ENCODE data around the gene MSGN1. TPM values are rescaled to one million over a fixed set of nuclear protein-coding genes. Genes with fewer than 3 reads are reported as not detected.

Gene MSGN1
- total and polyA plus RNA-seq, 2 of the 4 experiments (the other 2 are of a cell fraction), result not detected

DNA sequence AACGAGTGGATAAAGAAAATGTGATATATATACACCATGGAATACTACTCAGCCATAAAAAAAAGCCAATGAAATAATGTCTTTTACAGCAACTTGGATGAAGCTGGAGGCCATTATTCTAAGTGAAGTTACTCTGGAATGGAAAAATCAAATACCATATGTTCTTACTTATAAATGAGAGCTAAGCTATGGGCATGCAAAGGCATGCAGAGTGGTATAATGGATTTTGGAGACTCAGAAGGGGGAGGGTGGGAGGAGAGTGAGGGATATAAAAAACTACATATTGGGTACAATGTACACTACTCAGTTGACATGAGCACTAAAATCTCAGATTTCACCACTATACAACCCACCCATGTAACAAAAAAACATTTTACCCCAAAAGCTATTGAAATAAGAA is 1.7 kb upstream of the MSGN1 start:
- Histone ChIP-seq H2AK5ac (ENCODE audit: low read depth, low read length) (no peak overlapping the region), H3K9ac (ENCODE audit: low read depth, low read length) (no peak overlapping the region), H3K4me3 (ENCODE audit: insufficient read depth, low read depth, low read length) (no peak overlapping the region), H4K5ac (ENCODE audit: low read depth, low read length) (no peak overlapping the region), H2BK20ac (ENCODE audit: low read depth, low read length) (no peak overlapping the region), H2BK120ac (ENCODE audit: low read depth, low read length) (no peak overlapping the region), H3K9me1 (ENCODE audit: insufficient read depth, low read length) (no peaks in the 10 kb centered on the region), H3K56ac (ENCODE audit: extremely low read depth, insufficient read depth, low read length) (no peak overlapping the region), H3K4me1 (ENCODE audit: control insufficient read depth, insufficient read depth, low read length) (no peaks in the 10 kb centered on the region), H3K18ac (ENCODE audit: low read depth, low read length) (no peak overlapping the region), H3K4me2 (ENCODE audit: low read depth, low read length) (no peak overlapping the region), H3K14ac (replicated peaks; ENCODE audit: low read depth, low read length) (no peak overlapping the region), H2BK5ac (ENCODE audit: low read depth, low read length, poor library complexity, severe bottlenecking) (no peak overlapping the region), H2AK9ac (replicated peaks; ENCODE audit: low read depth, low read length, poor library complexity) (no peak overlapping the region), H2AFZ (replicated peaks; ENCODE audit: low read length, poor library complexity) (no peak overlapping the region), H3K27ac (ENCODE audit: insufficient read depth, low read length) (no peak overlapping the region), H3K23ac (ENCODE audit: low read depth, low read length) (no peak overlapping the region), H4K8ac (ENCODE audit: low read depth in 2 of 2, low read length in 2 of 2) (no peak overlapping the region), H3K9me3 (ENCODE audit: control insufficient read depth, insufficient read depth, low read length) (no peaks in the 10 kb centered on the region), H3K79me1 (ENCODE audit: low read depth in 1 of 2, low read length in 2 of 2) (no peaks in the 10 kb centered on the region), H3K27me3 (ENCODE audit: control insufficient read depth, insufficient read depth, low read length) (peaks cover 5% of the 10 kb centered on the region), H4K91ac (ENCODE audit: insufficient read depth, low read depth, low read length) (no peak overlapping the region), H3K4ac (ENCODE audit: low read depth, low read length) (no peak overlapping the region), H3K36me3 (ENCODE audit: control insufficient read depth, insufficient read depth, low read length) (no peaks in the 10 kb centered on the region), H2BK15ac (ENCODE audit: low read depth, low read length) (no peak overlapping the region), H4K20me1 (ENCODE audit: insufficient read depth, low read length) (no peaks in the 10 kb centered on the region)
- in situ Hi-C loops (cut with MboI; ENCODE audit: low sequenced_read_pairs) (no loop called here), intact Hi-C loops (cut with micrococcal nuclease) (no loop called here), dilution Hi-C loops (cut with HindIII; ENCODE audit: low sequenced_read_pairs, unreplicated experiment) (no loop called here)
- TF ChIP-seq NFE2L2 (IDR thresholded peaks at IDR 0.05; ENCODE audit: low read depth, low read length) (no peak), CEBPB (IDR thresholded peaks at IDR 0.05; ENCODE audit: low read depth, low read length) (no peak), RCOR1 (IDR thresholded peaks at IDR 0.05; ENCODE audit: insufficient replicate concordance, low read length) (no peak), POLR2A (IDR thresholded peaks at IDR 0.05; ENCODE audit: low read depth, low read length) (no peak), RFX5 (IDR thresholded peaks at IDR 0.05; ENCODE audit: low read depth, low read length) (no peak), RAD21 (IDR thresholded peaks at IDR 0.05; ENCODE audit: low read length) (no peak), MXI1 (IDR thresholded peaks at IDR 0.05; ENCODE audit: borderline replicate concordance, low read depth, low read length) (no peak), FOS (IDR thresholded peaks at IDR 0.05; ENCODE audit: low read depth, low read length) (no peak), SMC3 (IDR thresholded peaks at IDR 0.05; ENCODE audit: low read depth, low read length) (no peak), MAFK (IDR thresholded peaks at IDR 0.05; ENCODE audit: low read depth, low read length) (no peak), BHLHE40 (IDR thresholded peaks at IDR 0.05; ENCODE audit: low read depth, low read length) (no peak), CHD1 (IDR thresholded peaks at IDR 0.05; ENCODE audit: low read depth, low read length) (no peak), MAZ (IDR thresholded peaks at IDR 0.05; ENCODE audit: borderline replicate concordance, low read depth, low read length) (no peak)
- TF ChIP-seq, protein P1, sequence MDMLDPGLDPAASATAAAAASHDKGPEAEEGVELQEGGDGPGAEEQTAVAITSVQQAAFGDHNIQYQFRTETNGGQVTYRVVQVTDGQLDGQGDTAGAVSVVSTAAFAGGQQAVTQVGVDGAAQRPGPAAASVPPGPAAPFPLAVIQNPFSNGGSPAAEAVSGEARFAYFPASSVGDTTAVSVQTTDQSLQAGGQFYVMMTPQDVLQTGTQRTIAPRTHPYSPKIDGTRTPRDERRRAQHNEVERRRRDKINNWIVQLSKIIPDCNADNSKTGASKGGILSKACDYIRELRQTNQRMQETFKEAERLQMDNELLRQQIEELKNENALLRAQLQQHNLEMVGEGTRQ (IDR thresholded peaks at IDR 0.05; ENCODE audit: low read depth, low read length), result no peak
- TF ChIP-seq, protein P2, sequence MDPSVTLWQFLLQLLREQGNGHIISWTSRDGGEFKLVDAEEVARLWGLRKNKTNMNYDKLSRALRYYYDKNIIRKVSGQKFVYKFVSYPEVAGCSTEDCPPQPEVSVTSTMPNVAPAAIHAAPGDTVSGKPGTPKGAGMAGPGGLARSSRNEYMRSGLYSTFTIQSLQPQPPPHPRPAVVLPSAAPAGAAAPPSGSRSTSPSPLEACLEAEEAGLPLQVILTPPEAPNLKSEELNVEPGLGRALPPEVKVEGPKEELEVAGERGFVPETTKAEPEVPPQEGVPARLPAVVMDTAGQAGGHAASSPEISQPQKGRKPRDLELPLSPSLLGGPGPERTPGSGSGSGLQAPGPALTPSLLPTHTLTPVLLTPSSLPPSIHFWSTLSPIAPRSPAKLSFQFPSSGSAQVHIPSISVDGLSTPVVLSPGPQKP (IDR thresholded peaks at IDR 0.05; ENCODE audit: borderline replicate concordance, low read depth, low read length), result no peak
- TF ChIP-seq, protein P3, sequence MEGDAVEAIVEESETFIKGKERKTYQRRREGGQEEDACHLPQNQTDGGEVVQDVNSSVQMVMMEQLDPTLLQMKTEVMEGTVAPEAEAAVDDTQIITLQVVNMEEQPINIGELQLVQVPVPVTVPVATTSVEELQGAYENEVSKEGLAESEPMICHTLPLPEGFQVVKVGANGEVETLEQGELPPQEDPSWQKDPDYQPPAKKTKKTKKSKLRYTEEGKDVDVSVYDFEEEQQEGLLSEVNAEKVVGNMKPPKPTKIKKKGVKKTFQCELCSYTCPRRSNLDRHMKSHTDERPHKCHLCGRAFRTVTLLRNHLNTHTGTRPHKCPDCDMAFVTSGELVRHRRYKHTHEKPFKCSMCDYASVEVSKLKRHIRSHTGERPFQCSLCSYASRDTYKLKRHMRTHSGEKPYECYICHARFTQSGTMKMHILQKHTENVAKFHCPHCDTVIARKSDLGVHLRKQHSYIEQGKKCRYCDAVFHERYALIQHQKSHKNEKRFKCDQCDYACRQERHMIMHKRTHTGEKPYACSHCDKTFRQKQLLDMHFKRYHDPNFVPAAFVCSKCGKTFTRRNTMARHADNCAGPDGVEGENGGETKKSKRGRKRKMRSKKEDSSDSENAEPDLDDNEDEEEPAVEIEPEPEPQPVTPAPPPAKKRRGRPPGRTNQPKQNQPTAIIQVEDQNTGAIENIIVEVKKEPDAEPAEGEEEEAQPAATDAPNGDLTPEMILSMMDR (conservative IDR thresholded peaks at IDR 0.05; ENCODE audit: low read depth, low read length), result no peak
- WGBS, 2 experiments (ENCODE audit: extremely low coverage in 2 of 2, insufficient read length in 1 of 2), result no CpG with 5 or more reads among the region's 1 CpG
- POLR2A ChIA-PET (ENCODE audit: unreplicated experiment), result no interaction called here
- no peak for DNase-seq
- no peak for ATAC-seq (ENCODE audit: low read depth)
- no TSS peak for BruUV-seq (replicated peaks)
- CTCF ChIA-PET, result no interaction called here
